Fibroblast of skin of left biceps (primary cell): ENCODE data around the gene ELF1.
A peak's percentile ranks its signal among the peaks of the same experiment; 100 is the strongest.
"Not testable (repeated sequence)": the region's sequence is repeated elsewhere in the genome, so short reads cannot be mapped to it uniquely, and the experiment has no call there.

Source experiments
- DNase-seq, 2 experiments: peaks; one replicate each; pipeline ENCODE4 v3.0.0-alpha.2; 2013; ENCODE audit warnings: low read depth in 2 of 2

The ELF1 gene

GRCh38 chr13:41042419-41042818 lies 23.3 kb upstream of the ELF1 start:
- DNase-seq, result not testable (repeated sequence)

- DNase-seq, result no peak
Measured at GRCh38 chr13:41040584-41041334, 21.6 kb upstream of the ELF1 start.

DNA sequence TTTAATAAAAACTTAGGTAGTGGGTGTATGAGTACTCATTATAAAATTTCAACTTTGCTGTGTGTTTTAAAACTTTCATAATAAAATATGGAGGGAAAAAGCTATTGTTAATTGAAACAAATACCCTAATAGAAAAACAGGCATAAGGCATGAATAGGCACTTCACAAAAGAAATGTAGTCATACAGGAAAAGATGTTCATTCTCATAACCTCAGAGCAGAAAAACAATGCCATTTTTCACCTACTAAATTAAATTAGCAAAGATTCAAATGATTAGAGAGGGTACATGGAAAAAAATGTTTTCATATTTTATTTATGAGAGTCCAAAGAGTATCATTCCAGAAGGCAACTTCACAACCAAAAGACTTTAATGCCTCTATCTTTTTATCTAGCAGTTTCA lies 20.6 kb upstream of the ELF1 start:
- DNase-seq, result no peak

GRCh38 chr13:41036557-41036956 lies 17.4 kb upstream of the ELF1 start:
- not testable (repeated sequence) for DNase-seq

GRCh38 chr13:41034881-41035280 lies 15.8 kb upstream of the ELF1 start:
- DNase-seq, result no peak

DNA sequence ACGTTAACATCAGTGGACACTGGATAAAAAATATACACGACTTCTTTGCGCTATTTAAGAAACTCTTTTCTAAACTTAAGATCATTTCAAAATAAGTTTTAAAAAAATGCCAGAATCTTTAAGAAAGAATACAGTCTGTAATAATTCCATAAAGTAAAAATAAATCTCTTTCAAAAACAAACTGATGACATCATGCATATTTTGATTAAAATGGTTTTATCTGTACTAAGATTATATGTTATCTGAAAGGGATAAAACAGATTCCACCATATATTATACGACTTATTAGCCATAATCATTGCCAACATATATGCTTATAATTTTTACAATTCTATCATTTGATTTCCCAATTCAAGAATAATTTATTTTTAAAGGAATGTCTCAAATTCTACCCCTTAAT lies 15.3 kb upstream of the ELF1 start:
- no peak for DNase-seq

GRCh38 chr13:41032691-41033376 lies 13.7 kb upstream of the ELF1 start:
- DNase-seq, result no peak

GRCh38 chr13:41029629-41030028 lies 10.5 kb upstream of the ELF1 start:
- no peak for DNase-seq

- no peak for DNase-seq
Measured at GRCh38 chr13:41028051-41028450, 8.9 kb upstream of the ELF1 start.

DNA sequence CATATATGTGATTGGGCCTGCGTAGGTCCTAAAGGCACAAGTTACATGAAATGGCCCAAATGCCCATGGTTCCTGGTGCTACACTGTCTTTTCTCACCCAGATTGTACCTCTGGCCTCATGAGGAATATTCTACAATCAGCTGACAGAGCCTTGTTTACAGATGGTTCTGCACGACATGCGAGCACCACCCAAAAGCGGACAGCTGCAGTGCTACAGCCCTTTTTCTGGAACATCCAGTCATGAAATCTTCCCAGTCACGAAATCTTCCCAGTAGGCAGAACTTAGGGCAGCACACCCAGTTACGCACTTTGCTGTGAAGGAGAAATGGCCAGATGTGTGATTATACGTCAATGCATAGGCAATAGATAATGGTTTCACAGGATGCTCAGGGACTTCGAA lies 7.7 kb upstream of the ELF1 start:
- DNase-seq, result no peak

GRCh38 chr13:41025518-41025917 lies 6.4 kb upstream of the ELF1 start:
- DNase-seq, result no peak

GRCh38 chr13:41019578-41020347 lies 647 bp upstream of the ELF1 start:
- no peak for DNase-seq

GRCh38 chr13:41018602-41018948 lies 541 bp downstream of the ELF1 start:
- DNase-seq, result no peak

DNA sequence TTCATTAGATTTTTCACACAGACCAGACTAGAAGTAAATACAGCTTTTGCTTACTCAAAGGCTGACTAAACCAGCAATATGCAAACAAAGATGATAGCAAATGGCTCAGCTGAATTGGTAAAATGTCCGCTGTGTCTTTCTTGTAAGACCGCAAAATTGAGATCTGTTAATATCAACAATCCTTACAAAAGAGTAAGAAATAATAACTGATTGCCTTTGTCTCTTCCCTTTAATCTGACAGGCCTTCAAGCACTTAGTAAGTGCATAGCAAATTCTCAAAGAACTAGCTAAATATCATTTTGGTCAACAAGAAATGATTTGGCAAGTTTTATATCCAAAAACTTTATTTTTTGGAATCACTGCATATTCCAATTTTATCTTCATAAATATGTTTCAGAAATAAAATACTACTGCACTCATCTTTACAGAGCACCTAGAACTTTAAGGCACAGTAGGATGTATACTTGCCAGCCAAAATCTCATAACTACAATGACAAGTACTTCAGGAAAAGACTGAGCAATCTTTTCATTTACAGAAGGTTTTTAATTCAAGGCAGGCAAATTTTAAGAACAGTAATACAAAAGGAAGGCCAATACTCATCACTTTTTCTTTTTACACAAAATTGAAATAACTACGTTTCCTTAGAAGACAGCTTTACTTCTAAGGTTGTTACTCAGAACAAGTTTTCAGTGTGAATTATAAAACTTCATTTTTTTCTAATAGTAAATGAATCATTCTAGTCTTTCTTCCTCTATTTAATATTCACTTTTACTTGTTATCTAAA lies 1.1 kb downstream of the ELF1 start:
- no peak for DNase-seq

- DNase-seq, result no peak
Measured at GRCh38 chr13:41017159-41017558, 2.0 kb downstream of the ELF1 start.

DNA sequence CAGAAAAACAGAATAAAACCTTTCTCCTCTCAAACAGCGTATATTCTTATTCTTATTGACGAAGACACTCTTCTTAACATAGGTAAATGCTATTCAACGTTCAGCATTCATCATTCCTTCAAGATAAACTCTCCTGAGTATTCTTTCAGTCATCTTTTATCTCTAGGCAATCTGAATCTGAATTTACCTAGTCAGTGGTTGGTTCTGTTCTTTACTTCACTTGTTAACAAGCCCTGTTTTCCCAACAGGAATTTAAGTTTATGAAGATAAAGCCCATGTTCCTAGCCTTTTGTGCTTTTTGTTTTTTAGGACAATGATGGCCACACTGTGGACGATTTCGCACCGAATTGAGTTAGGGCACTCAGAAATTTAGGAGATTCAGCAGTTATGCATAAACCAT lies 3.2 kb downstream of the ELF1 start:
- DNase-seq, result no peak

DNA sequence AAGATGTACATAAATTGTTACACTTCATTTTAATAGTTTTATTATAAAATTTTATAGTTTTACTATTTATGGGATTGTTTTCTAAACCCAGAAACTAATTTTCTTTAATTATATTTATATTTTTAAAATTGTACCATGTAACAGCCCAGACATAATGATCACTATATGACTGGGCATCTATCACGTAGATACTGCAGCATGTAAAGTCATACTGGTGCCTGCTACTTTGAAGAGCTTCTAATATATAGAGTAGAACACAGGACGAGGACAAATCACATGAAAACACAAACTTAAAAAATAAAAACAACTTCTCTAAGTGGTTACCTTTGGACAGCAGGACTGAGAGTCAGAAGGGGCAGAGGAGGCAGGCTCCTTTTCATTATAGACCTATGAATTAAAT lies 5.3 kb downstream of the ELF1 start:
- no peak for DNase-seq

- DNase-seq, result no peak
Measured at GRCh38 chr13:41012536-41012935, 6.6 kb downstream of the ELF1 start.

DNA sequence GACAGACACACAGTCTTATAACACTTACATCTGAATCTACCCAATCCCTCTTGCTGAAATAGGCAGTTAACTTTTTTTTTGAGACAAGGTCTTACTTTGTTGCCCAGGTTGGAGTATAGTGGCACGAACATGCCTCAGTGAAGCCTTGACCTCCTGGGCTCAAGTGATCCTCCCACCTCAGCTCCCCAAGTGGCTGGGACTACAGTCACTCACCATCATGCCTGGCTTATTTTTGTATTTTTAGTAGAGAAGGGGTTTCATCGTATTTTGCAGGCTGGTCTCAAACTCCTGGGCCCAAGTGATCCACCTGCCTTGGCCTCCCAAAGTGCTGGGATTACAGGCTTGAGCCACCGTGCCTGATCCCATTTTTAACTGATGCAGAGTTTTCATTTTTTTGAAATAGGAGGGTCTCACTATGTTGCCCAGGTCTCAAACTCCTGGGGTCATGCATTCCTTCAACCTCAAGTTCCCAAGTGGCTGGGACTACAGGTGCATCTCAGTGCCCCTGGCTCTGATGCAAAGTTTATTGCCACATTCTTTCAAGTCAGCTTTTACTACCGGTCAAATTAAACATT lies 7.6 kb downstream of the ELF1 start:
- no peak for DNase-seq

- peak; percentile 20 to 32 for DNase-seq
Measured at GRCh38 chr13:41008349-41008980, 10.7 kb downstream of the ELF1 start.

DNA sequence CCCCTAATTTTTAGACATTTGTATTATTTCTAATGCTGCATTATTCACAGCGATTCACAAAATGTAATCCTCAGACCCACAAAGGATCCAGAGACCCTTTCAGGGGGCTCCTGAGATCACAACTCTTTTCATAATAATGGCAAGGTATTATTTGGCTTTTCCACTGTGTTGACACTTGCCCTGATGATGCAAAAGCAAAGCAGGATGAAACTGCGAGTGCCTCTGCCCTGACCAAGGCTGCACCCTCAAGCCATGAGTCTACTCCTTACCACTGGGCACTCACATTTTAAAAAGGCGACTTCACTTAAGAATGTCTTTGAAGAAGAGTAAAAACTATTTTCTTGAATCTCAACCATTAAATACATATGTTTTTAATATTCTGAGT lies 11.4 kb downstream of the ELF1 start:
- DNase-seq, result no peak
